Ascending aorta (tissue), 2 donors: ENCODE data around the gene RASGRF2. TPM values are rescaled to one million over a fixed set of nuclear protein-coding genes. Genes with fewer than 3 reads are reported as not detected.

Experiments
- DNase-seq, 2 donors: peaks; one replicate each; pipeline ENCODE4 v3.0.0-alpha.2; 2019; ENCODE audit warnings: low spot score in 2 of 2
- H3K27ac ChIP-seq, 2 donors: fragments of 200-600 bp; sonication (generic); one replicate each; pipeline ENCODE4 v1.5.1; 2016 to 2017; ENCODE audit warnings: mild to moderate bottlenecking in 1 of 2
- H3K27me3 ChIP-seq: fragments of 200-600 bp; sonication (generic); one replicate; pipeline ENCODE4 v1.5.1; 2017
- H3K36me3 ChIP-seq, 2 donors: fragments of 200-600 bp; sonication (generic); one replicate each; pipeline ENCODE4 v1.5.1; 2016
- H3K4me1 ChIP-seq, 2 donors: fragments of 200-600 bp; sonication (generic); one replicate each; pipeline ENCODE4 v1.5.1; 2016 to 2017; ENCODE audit warnings: mild to moderate bottlenecking in 1 of 2
- H3K4me3 ChIP-seq, 2 donors: fragments of 200-600 bp; sonication (generic); one replicate each; pipeline ENCODE4 v1.5.1; 2016 to 2017; ENCODE audit warnings: mild to moderate bottlenecking in 1 of 2
- H3K9me3 ChIP-seq, 2 donors: fragments of 200-600 bp; sonication (generic); one replicate each; pipeline ENCODE4 v1.5.1; 2016
- CTCF ChIP-seq, 3 experiments: fragments of 200-600 bp in 2 of 3; fragments of 450-650 bp in 1 of 3; sonication (generic) in 2 of 3; IDR thresholded peaks; one replicate each; pipeline ENCODE4 v1.5.1; 2016 to 2019; ENCODE audit warnings: antibody characterized with exemption in 3 of 3, mild to moderate bottlenecking in 1 of 3, moderate library complexity in 1 of 3
- intact Hi-C: fragments of 100-400 bp; cut with DNase I; formaldehyde crosslinking; loops from one replicate; pipeline ENCODE4 v1.15.1; 2023
- total RNA-seq: library from RNA; depleted of rRNA; stranded (reverse); fragments of >200 nt; gene quantifications from one replicate; pipeline ENCODE4 v1.1.0, GENCODE V29; 2016

Gene RASGRF2
- total RNA-seq, 1 donor from 2014 or later = 16.9 TPM

- Histone ChIP-seq H3K36me3 (no peaks in the 10 kb centered on the region), H3K4me1 (no peaks in the 10 kb centered on the region), H3K27ac (no peak overlapping the region), H3K9me3 (no peaks in the 10 kb centered on the region), H3K27me3 (no peaks in the 10 kb centered on the region), H3K4me3 (no peak overlapping the region)
- TF ChIP-seq CTCF (IDR thresholded peaks at IDR 0.05) = no peak
- DNase-seq = no peak
- intact Hi-C loops = no loop called here
Measured at GRCh38 chr5:80959138-80959537, 1.0 kb upstream of the RASGRF2 start.

- Histone ChIP-seq H3K4me3 (peak overlapping the region; percentile 57 to 81), H3K27ac (peak overlapping the region; percentile 43 to 72), H3K36me3 (no peaks in the 10 kb centered on the region), H3K9me3 (no peaks in the 10 kb centered on the region), H3K27me3 (no peaks in the 10 kb centered on the region), H3K4me1 (no peaks in the 10 kb centered on the region)
- TF ChIP-seq CTCF (IDR thresholded peaks at IDR 0.05) = peak in 1 of 3 experiments; percentile 11
- intact Hi-C loops = no loop called here
- no peak for DNase-seq
Measured at GRCh38 chr5:80960531-80961375, 590 bp downstream of the RASGRF2 start.

- Histone ChIP-seq H3K4me3 (peak overlapping the region; percentile 57 to 81), H3K4me1 (no peaks in the 10 kb centered on the region), H3K27me3 (no peaks in the 10 kb centered on the region), H3K27ac (peak overlapping the region; percentile 43 to 72), H3K9me3 (no peaks in the 10 kb centered on the region), H3K36me3 (no peaks in the 10 kb centered on the region)
- no peak for DNase-seq
- intact Hi-C loops = no loop called here
- no peak for TF ChIP-seq CTCF (IDR thresholded peaks at IDR 0.05)
Measured at GRCh38 chr5:80961376-80962281, 1.5 kb downstream of the RASGRF2 start.

GRCh38 chr5:80962630-80963520, 2.7 kb downstream of the RASGRF2 start:
- Histone ChIP-seq H3K27me3 (no peaks in the 10 kb centered on the region), H3K9me3 (no peaks in the 10 kb centered on the region), H3K4me1 (peaks cover 0 to 2% of the 10 kb centered on the region in 2 donors), H3K36me3 (no peaks in the 10 kb centered on the region), H3K4me3 (peak overlapping the region in 1 of 2 donors; percentile 81), H3K27ac (peak overlapping the region in 1 of 2 donors; percentile 5)
- intact Hi-C loops = no loop called here
- TF ChIP-seq CTCF (IDR thresholded peaks at IDR 0.05) = no peak
- no peak for DNase-seq

GRCh38 chr5:80963521-80963895, 3.3 kb downstream of the RASGRF2 start:
- no peak for DNase-seq
- H3K4me1 ChIP-seq = peaks cover 0 to 2% of the 10 kb centered on the region in 2 donors
- H3K27me3 ChIP-seq = no peaks in the 10 kb centered on the region
- TF ChIP-seq CTCF (IDR thresholded peaks at IDR 0.05) = no peak
- H3K27ac ChIP-seq = peak overlapping the region in 1 of 2 donors; percentile 17
- no peak overlapping the region for H3K4me3 ChIP-seq
- intact Hi-C loops = no loop called here
- H3K9me3 ChIP-seq = no peaks in the 10 kb centered on the region
- no peaks in the 10 kb centered on the region for H3K36me3 ChIP-seq
